HG03469 (cell line): ENCODE results near the gene KIF2A.

Experiments used
- ATAC-seq: cut with Tn5 transposase; IDR thresholded peaks from one replicate; pipeline ENCODE4 v1.9.1; 2021; ENCODE audit warnings: mild to moderate bottlenecking, moderate library complexity, moderate number of reproducible peaks; ENCODE audit not compliant: unreplicated experiment

The KIF2A gene

GRCh38 chr5:62327138-62328053 is 21.4 kb downstream of the KIF2A start:
- no peak for ATAC-seq

- no peak for ATAC-seq
Observed at GRCh38 chr5:62328772-62329491, 22.9 kb downstream of the KIF2A start.

GRCh38 chr5:62330302-62330701 is 24.3 kb downstream of the KIF2A start:
- ATAC-seq = no peak

GRCh38 chr5:62331921-62332320 is 25.9 kb downstream of the KIF2A start:
- ATAC-seq = no peak

GRCh38 chr5:62333250-62333794 is 27.3 kb downstream of the KIF2A start:
- ATAC-seq = no peak

GRCh38 chr5:62334082-62334481 is 28.1 kb downstream of the KIF2A start:
- ATAC-seq = no peak

- ATAC-seq = no peak
Observed at GRCh38 chr5:62340392-62340791, 34.4 kb downstream of the KIF2A start.

GRCh38 chr5:62340979-62341378 is 35.0 kb downstream of the KIF2A start:
- ATAC-seq = no peak

- peak; percentile 34 for ATAC-seq
Observed at GRCh38 chr5:62341783-62342475, 35.9 kb downstream of the KIF2A start.

GRCh38 chr5:62342476-62342837 is 36.5 kb downstream of the KIF2A start:
- peak; percentile 26 for ATAC-seq

- no peak for ATAC-seq
Observed at GRCh38 chr5:62343428-62343827, 37.4 kb downstream of the KIF2A start.

GRCh38 chr5:62346748-62347147 is 40.7 kb downstream of the KIF2A start:
- no peak for ATAC-seq

GRCh38 chr5:62347928-62348327 is 41.9 kb downstream of the KIF2A start:
- ATAC-seq = no peak

GRCh38 chr5:62348723-62349481 is 42.9 kb downstream of the KIF2A start:
- no peak for ATAC-seq

- peak; percentile 78 for ATAC-seq
Observed at GRCh38 chr5:62354028-62354874, 48.2 kb downstream of the KIF2A start.

- ATAC-seq = no peak
Observed at GRCh38 chr5:62362701-62363100, 56.7 kb downstream of the KIF2A start.

GRCh38 chr5:62369039-62369438 is 63.0 kb downstream of the KIF2A start:
- ATAC-seq = no peak

- no peak for ATAC-seq
Observed at GRCh38 chr5:62371409-62371808, 65.4 kb downstream of the KIF2A start.

- no peak for ATAC-seq
Observed at GRCh38 chr5:62372600-62372999, 66.6 kb downstream of the KIF2A start.

GRCh38 chr5:62373382-62373781 is 67.4 kb downstream of the KIF2A start:
- ATAC-seq = no peak
